Measurements from ENCODE around the gene NOG.

The NOG gene

DNA sequence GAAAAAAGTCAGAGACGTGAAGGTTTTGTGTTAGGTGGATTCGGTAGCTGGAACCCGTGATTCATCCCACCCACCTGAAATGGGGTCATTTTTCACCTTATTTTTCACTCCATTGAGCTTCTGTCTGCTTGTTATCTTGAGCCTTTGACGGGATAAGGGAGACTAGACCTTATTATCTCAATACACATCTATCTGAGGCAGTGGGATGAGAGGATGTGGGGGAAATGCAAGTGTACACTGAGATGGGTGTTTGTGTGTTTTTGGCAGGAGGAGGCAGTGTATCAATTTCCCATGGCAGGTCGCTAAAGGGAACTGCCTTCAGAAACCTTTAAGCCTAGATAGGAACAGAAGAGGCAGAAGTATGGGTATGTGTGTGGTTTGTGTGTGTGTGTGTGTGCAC is 6.2 kb upstream of the NOG start:
- TF ChIP-seq CTCF (IDR thresholded peaks at IDR 0.05; ENCODE audit: borderline replicate concordance, extremely low read depth, low read length, poor library complexity, severe bottlenecking) (no peak), EZH2 (IDR thresholded peaks at IDR 0.05; ENCODE audit: borderline replicate concordance, low read depth, low read length, severe bottlenecking) (no peak)
- Histone ChIP-seq H2AFZ (ENCODE audit: low read depth, low read length) (no peak overlapping the region), H3K4me3 (ENCODE audit: low read depth in 1 of 2, low read length in 2 of 2) (no peak overlapping the region), H3K9me3 (ENCODE audit: insufficient read depth, low read length, severe bottlenecking) (no peaks in the 10 kb centered on the region), H3K27ac (ENCODE audit: low read length) (no peak overlapping the region), H3K4me1 (ENCODE audit: insufficient read depth, low read length) (peaks cover 4% of the 10 kb centered on the region), H3K4me2 (ENCODE audit: insufficient read depth, low read length) (no peak overlapping the region), H3K27me3 (ENCODE audit: insufficient read depth, low read length, poor library complexity) (peaks cover 25% of the 10 kb centered on the region), H3K79me2 (ENCODE audit: insufficient read depth, low read length) (no peaks in the 10 kb centered on the region), H4K20me1 (ENCODE audit: insufficient read depth, low read length) (no peaks in the 10 kb centered on the region), H3K9ac (ENCODE audit: low read depth, low read length) (no peak overlapping the region), H3K36me3 (ENCODE audit: insufficient read depth, low read length) (no peaks in the 10 kb centered on the region)
- DNase-seq (no peak), ATAC-seq (ENCODE audit: insufficient read depth, low read depth) (no peak)

GRCh38 chr17:56592487-56593085 is 913 bp upstream of the NOG start:
- Histone ChIP-seq H3K9me3 (ENCODE audit: insufficient read depth, low read length, severe bottlenecking) (no peaks in the 10 kb centered on the region), H4K20me1 (ENCODE audit: insufficient read depth, low read length) (peaks cover 12% of the 10 kb centered on the region; the same call in 1 of the 2 replicates), H3K4me2 (ENCODE audit: insufficient read depth, low read length) (peak overlapping the region; percentile 100), H3K4me1 (ENCODE audit: insufficient read depth, low read length) (peaks cover 34% of the 10 kb centered on the region), H3K4me3 (ENCODE audit: low read depth in 1 of 2, low read length in 2 of 2) (peak overlapping the region; percentile 34 to 82; a peak in 3 of 4 replicates), H3K9ac (ENCODE audit: low read depth, low read length) (peak overlapping the region; percentile 64), H2AFZ (ENCODE audit: low read depth, low read length) (peak overlapping the region; percentile 90), H3K79me2 (ENCODE audit: insufficient read depth, low read length) (no peaks in the 10 kb centered on the region), H3K36me3 (ENCODE audit: insufficient read depth, low read length) (no peaks in the 10 kb centered on the region), H3K27me3 (ENCODE audit: insufficient read depth, low read length, poor library complexity) (peaks cover 71% of the 10 kb centered on the region), H3K27ac (ENCODE audit: low read length) (peak overlapping the region; percentile 72)
- DNase-seq (peak; percentile 59), ATAC-seq (ENCODE audit: insufficient read depth, low read depth) (peak; percentile 78)
- TF ChIP-seq CTCF (IDR thresholded peaks at IDR 0.05; ENCODE audit: borderline replicate concordance, extremely low read depth, low read length, poor library complexity, severe bottlenecking): peak; percentile 97
- TF ChIP-seq EZH2 (IDR thresholded peaks at IDR 0.05; ENCODE audit: borderline replicate concordance, low read depth, low read length, severe bottlenecking): no peak

DNA sequence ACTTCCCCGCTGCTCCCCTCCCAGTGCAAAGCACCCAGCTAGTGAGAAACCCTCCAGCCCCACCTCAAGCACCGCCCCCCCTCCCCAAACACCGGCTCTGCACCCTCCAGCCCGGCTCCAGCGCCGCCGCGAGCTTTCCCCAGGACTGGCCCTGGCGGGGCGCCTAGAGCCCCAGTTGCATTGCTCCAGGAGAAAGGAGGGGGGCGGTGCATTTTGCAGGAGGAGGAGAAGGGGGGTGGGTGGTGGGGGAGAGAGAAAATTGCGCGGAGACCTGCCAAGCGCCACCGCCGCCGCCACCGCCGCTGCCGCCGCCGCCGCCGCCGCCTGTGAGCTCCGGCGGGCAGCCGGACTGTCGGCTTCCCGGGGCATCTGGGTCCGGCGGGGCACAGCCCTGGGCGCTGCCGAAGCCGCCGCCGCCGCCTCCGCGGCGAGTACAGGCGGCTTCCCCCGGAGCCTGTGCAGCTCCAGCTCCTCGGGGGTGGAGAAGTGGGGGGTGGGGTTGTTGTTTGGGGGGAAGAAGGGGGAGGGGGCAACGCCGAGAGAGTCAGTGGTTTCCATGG is 333 bp upstream of the NOG start:
- Histone ChIP-seq H3K9ac (ENCODE audit: low read depth, low read length) (peak overlapping the region; percentile 64), H3K27ac (ENCODE audit: low read length) (peak overlapping the region; percentile 72), H3K4me2 (ENCODE audit: insufficient read depth, low read length) (peak overlapping the region; percentile 100), H3K9me3 (ENCODE audit: insufficient read depth, low read length, severe bottlenecking) (no peaks in the 10 kb centered on the region), H3K79me2 (ENCODE audit: insufficient read depth, low read length) (no peaks in the 10 kb centered on the region), H4K20me1 (ENCODE audit: insufficient read depth, low read length) (peaks cover 12% of the 10 kb centered on the region; the same call in 1 of the 2 replicates), H2AFZ (ENCODE audit: low read depth, low read length) (peak overlapping the region; percentile 90), H3K27me3 (ENCODE audit: insufficient read depth, low read length, poor library complexity) (peaks cover 71% of the 10 kb centered on the region), H3K4me1 (ENCODE audit: insufficient read depth, low read length) (peaks cover 34% of the 10 kb centered on the region), H3K36me3 (ENCODE audit: insufficient read depth, low read length) (no peaks in the 10 kb centered on the region), H3K4me3 (ENCODE audit: low read depth in 1 of 2, low read length in 2 of 2) (peak overlapping the region; percentile 34 to 82; a peak in 3 of 4 replicates)
- ATAC-seq (ENCODE audit: insufficient read depth, low read depth) (peak; percentile 44), DNase-seq (peak; percentile 48)
- peak; percentile 48 for TF ChIP-seq EZH2 (IDR thresholded peaks at IDR 0.05; ENCODE audit: borderline replicate concordance, low read depth, low read length, severe bottlenecking)
- TF ChIP-seq CTCF (IDR thresholded peaks at IDR 0.05; ENCODE audit: borderline replicate concordance, extremely low read depth, low read length, poor library complexity, severe bottlenecking): peak; percentile 7
